Lower leg skin (tissue), 3 donors: ENCODE data around the gene C17orf58.

Source experiments
- POLR2A ChIP-seq, 2 donors: fragments of 450-650 bp; IDR thresholded peaks; one replicate each; pipeline ENCODE4 v1.6.1; 2016 to 2017; ENCODE audit warnings: antibody characterized with exemption in 2 of 2, mild to moderate bottlenecking in 1 of 2, moderate library complexity in 1 of 2
- TF ChIP-seq, protein P1 (sequence below), 3 donors: fragments of 450-650 bp; IDR thresholded peaks; one replicate each; pipeline ENCODE4 v1.5.1; 2016; ENCODE audit warnings: antibody characterized with exemption in 3 of 3, mild to moderate bottlenecking in 3 of 3, moderate library complexity in 2 of 3

DNA sequence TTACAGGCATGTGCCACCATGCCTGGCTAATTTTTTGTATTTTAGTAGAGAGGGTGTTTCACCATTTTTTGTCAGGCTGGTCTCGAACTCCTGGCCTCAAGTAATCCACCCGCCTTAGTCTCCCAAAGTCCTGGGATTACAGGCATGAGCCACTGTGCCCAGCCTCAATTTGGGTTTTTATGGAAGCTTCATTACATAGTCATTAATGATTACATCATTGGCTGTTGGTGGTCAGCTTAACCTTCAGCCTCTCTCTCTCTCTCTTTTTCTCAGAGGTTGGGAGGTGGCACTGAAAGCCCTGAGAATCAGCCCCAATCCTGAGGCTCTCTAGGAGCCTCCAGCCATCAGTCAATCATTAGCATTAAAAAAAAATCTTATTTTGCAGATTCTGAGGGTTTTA, 45.3 kb downstream of the C17orf58 start:
- TF ChIP-seq, protein P1, sequence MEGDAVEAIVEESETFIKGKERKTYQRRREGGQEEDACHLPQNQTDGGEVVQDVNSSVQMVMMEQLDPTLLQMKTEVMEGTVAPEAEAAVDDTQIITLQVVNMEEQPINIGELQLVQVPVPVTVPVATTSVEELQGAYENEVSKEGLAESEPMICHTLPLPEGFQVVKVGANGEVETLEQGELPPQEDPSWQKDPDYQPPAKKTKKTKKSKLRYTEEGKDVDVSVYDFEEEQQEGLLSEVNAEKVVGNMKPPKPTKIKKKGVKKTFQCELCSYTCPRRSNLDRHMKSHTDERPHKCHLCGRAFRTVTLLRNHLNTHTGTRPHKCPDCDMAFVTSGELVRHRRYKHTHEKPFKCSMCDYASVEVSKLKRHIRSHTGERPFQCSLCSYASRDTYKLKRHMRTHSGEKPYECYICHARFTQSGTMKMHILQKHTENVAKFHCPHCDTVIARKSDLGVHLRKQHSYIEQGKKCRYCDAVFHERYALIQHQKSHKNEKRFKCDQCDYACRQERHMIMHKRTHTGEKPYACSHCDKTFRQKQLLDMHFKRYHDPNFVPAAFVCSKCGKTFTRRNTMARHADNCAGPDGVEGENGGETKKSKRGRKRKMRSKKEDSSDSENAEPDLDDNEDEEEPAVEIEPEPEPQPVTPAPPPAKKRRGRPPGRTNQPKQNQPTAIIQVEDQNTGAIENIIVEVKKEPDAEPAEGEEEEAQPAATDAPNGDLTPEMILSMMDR (IDR thresholded peaks at IDR 0.05): no peak
- no peak for TF ChIP-seq POLR2A (IDR thresholded peaks at IDR 0.05)
